ENCODE data around the gene AHDC1.

DNA sequence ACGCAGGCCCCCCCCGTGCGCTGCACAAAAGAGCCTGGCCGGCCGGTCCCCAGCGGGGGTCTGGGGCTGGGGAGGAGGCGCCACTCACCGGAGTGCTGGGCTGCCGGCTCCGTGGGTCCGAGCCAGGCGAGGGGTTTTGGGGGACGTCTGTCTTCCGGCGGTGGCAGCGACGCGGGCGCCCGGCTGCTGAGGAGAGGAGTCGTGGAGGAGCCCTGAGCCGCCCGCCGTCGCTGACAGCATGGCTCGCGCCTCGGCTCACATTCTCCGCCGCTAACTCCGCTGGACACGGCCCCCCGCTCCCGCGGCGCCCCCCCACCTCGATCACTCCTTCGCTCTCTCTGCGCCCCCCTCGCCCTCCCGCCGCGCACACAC, 649 bp downstream of the AHDC1 start:
- TF ChIP-seq EP300 (conservative IDR thresholded peaks at IDR 0.05; ENCODE audit: poor library complexity, severe bottlenecking): no peak
- TF ChIP-seq, protein P1, sequence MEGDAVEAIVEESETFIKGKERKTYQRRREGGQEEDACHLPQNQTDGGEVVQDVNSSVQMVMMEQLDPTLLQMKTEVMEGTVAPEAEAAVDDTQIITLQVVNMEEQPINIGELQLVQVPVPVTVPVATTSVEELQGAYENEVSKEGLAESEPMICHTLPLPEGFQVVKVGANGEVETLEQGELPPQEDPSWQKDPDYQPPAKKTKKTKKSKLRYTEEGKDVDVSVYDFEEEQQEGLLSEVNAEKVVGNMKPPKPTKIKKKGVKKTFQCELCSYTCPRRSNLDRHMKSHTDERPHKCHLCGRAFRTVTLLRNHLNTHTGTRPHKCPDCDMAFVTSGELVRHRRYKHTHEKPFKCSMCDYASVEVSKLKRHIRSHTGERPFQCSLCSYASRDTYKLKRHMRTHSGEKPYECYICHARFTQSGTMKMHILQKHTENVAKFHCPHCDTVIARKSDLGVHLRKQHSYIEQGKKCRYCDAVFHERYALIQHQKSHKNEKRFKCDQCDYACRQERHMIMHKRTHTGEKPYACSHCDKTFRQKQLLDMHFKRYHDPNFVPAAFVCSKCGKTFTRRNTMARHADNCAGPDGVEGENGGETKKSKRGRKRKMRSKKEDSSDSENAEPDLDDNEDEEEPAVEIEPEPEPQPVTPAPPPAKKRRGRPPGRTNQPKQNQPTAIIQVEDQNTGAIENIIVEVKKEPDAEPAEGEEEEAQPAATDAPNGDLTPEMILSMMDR (IDR thresholded peaks at IDR 0.05; ENCODE audit: poor library complexity, severe bottlenecking): no peak
- no peak for TF ChIP-seq EZH2 (IDR thresholded peaks at IDR 0.05; ENCODE audit: borderline replicate concordance, insufficient read depth, low read length, poor library complexity, severe bottlenecking)

Measured in neural cell (in vitro differentiated cells).